ENCODE measurements around the gene STK38. TPM values are rescaled to one million over a fixed set of nuclear protein-coding genes. Genes with fewer than 3 reads are reported as not detected.

The STK38 gene
- total and polyA plus RNA-seq, 2 of the 13 experiments (the other 11 are each of a cell fraction or from before 2014, with no cell fraction given), result 10.3 to 20.7 TPM

DNA sequence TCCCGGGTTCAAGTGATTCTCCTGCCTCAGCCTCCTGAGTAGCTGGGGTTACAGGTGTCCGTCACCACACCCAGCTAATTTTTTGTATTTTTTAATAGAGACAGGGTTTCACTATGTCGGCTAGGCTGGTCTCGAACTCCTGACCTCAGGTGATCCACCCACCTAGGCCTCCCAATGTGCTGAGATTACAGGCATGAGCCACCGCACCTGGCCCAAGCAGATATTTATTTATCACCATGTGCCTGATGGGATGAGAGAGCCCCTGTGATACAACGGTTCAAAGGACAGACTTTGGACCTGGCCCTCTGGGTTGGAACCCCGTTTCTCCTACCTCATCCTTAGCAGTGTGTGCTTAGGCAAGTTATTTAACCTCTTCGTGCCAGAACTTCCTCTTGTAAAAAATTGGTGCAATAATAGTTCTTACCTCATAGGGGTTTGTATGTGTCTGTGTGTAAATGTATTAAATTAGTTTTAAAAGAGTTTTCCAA lies 19.2 kb upstream of the STK38 start (continued):
- TF ChIP-seq HMG20B (CRISPR knock-in tag; conservative IDR thresholded peaks at IDR 0.05) (peak; percentile 86; the same call in 1 of the 2 replicates), TRIM24 (CRISPR knock-in tag; IDR thresholded peaks at IDR 0.05) (peak; percentile 77; the same call in 1 of the 2 replicates), SOX5 (CRISPR knock-in tag; IDR thresholded peaks at IDR 0.05; ENCODE audit: borderline replicate concordance) (peak; percentile 85), ZBTB40 (IDR thresholded peaks at IDR 0.05) (no peak), ZBTB40 (CRISPR knock-in tag; IDR thresholded peaks at IDR 0.05) (peak; percentile 32; the same call in 1 of the 2 replicates), PRDM10 (CRISPR knock-in tag; IDR thresholded peaks at IDR 0.05; ENCODE audit: low read depth) (peak; percentile 57; the same call in 1 of the 2 replicates), ZNF253 (CRISPR knock-in tag; IDR thresholded peaks at IDR 0.05; ENCODE audit: borderline replicate concordance) (no peak), ZNF691 (CRISPR knock-in tag; IDR thresholded peaks at IDR 0.05; ENCODE audit: borderline replicate concordance, low read depth) (no peak; the same call in 1 of the 2 replicates), ZNF337 (CRISPR knock-in tag; IDR thresholded peaks at IDR 0.05; ENCODE audit: borderline replicate concordance, low read depth) (no peak), RCOR2 (CRISPR knock-in tag; IDR thresholded peaks at IDR 0.05) (peak; percentile 96), ZBTB7A (CRISPR knock-in tag; IDR thresholded peaks at IDR 0.05) (peak; percentile 59; the same call in 1 of the 2 replicates), SKI (IDR thresholded peaks at IDR 0.05; ENCODE audit: partially characterized antibody) (peak; percentile 60)
- TF ChIP-seq, protein P1, sequence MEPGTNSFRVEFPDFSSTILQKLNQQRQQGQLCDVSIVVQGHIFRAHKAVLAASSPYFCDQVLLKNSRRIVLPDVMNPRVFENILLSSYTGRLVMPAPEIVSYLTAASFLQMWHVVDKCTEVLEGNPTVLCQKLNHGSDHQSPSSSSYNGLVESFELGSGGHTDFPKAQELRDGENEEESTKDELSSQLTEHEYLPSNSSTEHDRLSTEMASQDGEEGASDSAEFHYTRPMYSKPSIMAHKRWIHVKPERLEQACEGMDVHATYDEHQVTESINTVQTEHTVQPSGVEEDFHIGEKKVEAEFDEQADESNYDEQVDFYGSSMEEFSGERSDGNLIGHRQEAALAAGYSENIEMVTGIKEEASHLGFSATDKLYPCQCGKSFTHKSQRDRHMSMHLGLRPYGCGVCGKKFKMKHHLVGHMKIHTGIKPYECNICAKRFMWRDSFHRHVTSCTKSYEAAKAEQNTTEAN (CRISPR knock-in tag; conservative IDR thresholded peaks at IDR 0.05), result peak; percentile 88
